HG03108 (cell line): ENCODE measurements around the gene KAT14.
"Not testable (repeated sequence)": the region's sequence is repeated elsewhere in the genome, so short reads cannot be mapped to it uniquely, and the experiment has no call there.

Experiments
- ATAC-seq: cut with Tn5 transposase; IDR thresholded peaks from one replicate; pipeline ENCODE4 v1.9.1; 2021; ENCODE audit warnings: moderate library complexity; ENCODE audit not compliant: unreplicated experiment

The KAT14 gene

GRCh38 chr20:18137412-18138265, at the start of gene KAT14, which contains the start of gene PET117:
KAT14 (plus strand) TSS chr20:18137863; CDS start chr20:18142661, 4,798 bp downstream.
PET117 (plus strand) TSS chr20:18137863; CDS start chr20:18137956, 93 bp downstream.
- ATAC-seq, result peak; percentile 76

GRCh38 chr20:18088298-18088697, 49.4 kb upstream of the KAT14 start:
- ATAC-seq, result not testable (repeated sequence)

- ATAC-seq, result not testable (repeated sequence)
These were observed 48.8 kb upstream of the KAT14 start for GRCh38 chr20:18088841-18089240.

GRCh38 chr20:18090044-18090443, 47.6 kb upstream of the KAT14 start:
- no peak for ATAC-seq

- no peak for ATAC-seq
These were observed 47.2 kb upstream of the KAT14 start for GRCh38 chr20:18090477-18090876.

- no peak for ATAC-seq
These were observed 46.0 kb upstream of the KAT14 start for GRCh38 chr20:18091623-18092022.

- no peak for ATAC-seq
These were observed 44.8 kb upstream of the KAT14 start for GRCh38 chr20:18092890-18093289.

- no peak for ATAC-seq
These were observed 44.3 kb upstream of the KAT14 start for GRCh38 chr20:18093388-18093787.

- no peak for ATAC-seq
These were observed 43.5 kb upstream of the KAT14 start for GRCh38 chr20:18094191-18094590.

GRCh38 chr20:18100569-18100968, 37.1 kb upstream of the KAT14 start:
- ATAC-seq, result not testable (repeated sequence)

- ATAC-seq, result no peak
These were observed 36.4 kb upstream of the KAT14 start for GRCh38 chr20:18101125-18101810.

- no peak for ATAC-seq
These were observed 34.2 kb upstream of the KAT14 start for GRCh38 chr20:18103497-18103896.

GRCh38 chr20:18108326-18108725, 29.3 kb upstream of the KAT14 start:
- no peak for ATAC-seq

- ATAC-seq, result not testable (repeated sequence)
These were observed 9.1 kb upstream of the KAT14 start for GRCh38 chr20:18128574-18128973.

- ATAC-seq, result no peak
These were observed 5.0 kb upstream of the KAT14 start for GRCh38 chr20:18132663-18133062.

- ATAC-seq, result no peak
These were observed 3.7 kb upstream of the KAT14 start for GRCh38 chr20:18133962-18134361.

GRCh38 chr20:18138266-18138582, 561 bp downstream of the KAT14 start:
- ATAC-seq, result peak; percentile 25

GRCh38 chr20:18138639-18139583, 1.2 kb downstream of the KAT14 start:
- ATAC-seq, result no peak

- ATAC-seq, result no peak
These were observed 2.2 kb downstream of the KAT14 start for GRCh38 chr20:18139832-18140231.

- ATAC-seq, result no peak
These were observed 7.0 kb downstream of the KAT14 start for GRCh38 chr20:18144541-18145099.

GRCh38 chr20:18154342-18154741, 16.7 kb downstream of the KAT14 start:
- ATAC-seq, result no peak
